ENCODE measurements around the gene NDUFV3. TPM values are rescaled to one million over a fixed set of nuclear protein-coding genes. Genes with fewer than 3 reads are reported as not detected.
"Not testable (repeated sequence)": the region's sequence is repeated elsewhere in the genome, so short reads cannot be mapped to it uniquely, and the experiment has no call there.

Gene NDUFV3
- total RNA-seq, 1 experiment from 2014 or later, result 29.8 TPM

- CTCF ChIA-PET, result interaction anchor here (0.6 kb wide), 1 partner anchor 71 kb away, joined by 3 read pairs; no protein-coding TSS in a partner anchor
- no peaks in the 10 kb centered on the region for H3K9me3 Mint-ChIP-seq (ENCODE audit: low read depth, unreplicated experiment)
- no peak for TF ChIP-seq CTCF (IDR thresholded peaks at IDR 0.05; ENCODE audit: unreplicated experiment)
- BruUV-seq (replicated peaks), result no TSS peak
- no peak overlapping the region for H3K27ac Mint-ChIP-seq (ENCODE audit: unreplicated experiment)
- H3K36me3 Mint-ChIP-seq (ENCODE audit: insufficient read depth, unreplicated experiment), result no peaks in the 10 kb centered on the region
- no peak overlapping the region for H3K4me3 Mint-ChIP-seq (ENCODE audit: low read depth, unreplicated experiment)
- H3K27me3 Mint-ChIP-seq (ENCODE audit: unreplicated experiment), result no peaks in the 10 kb centered on the region
- peaks cover 17% of the 10 kb centered on the region for H3K4me1 Mint-ChIP-seq (ENCODE audit: low read depth, unreplicated experiment)
- DNase-seq, result peak; percentile 39
- intact Hi-C loops (cut with micrococcal nuclease; ENCODE audit: unreplicated experiment), result no loop called here
Observed at GRCh38 chr21:42939582-42940413, 46.7 kb downstream of the NDUFV3 start.

GRCh38 chr21:42941696-42942085 lies 48.6 kb downstream of the NDUFV3 start:
- Mint-ChIP-seq H3K27me3 (ENCODE audit: unreplicated experiment) (no peaks in the 10 kb centered on the region), H3K27ac (ENCODE audit: unreplicated experiment) (no peak overlapping the region), H3K4me3 (ENCODE audit: low read depth, unreplicated experiment) (no peak overlapping the region), H3K36me3 (ENCODE audit: insufficient read depth, unreplicated experiment) (no peaks in the 10 kb centered on the region), H3K9me3 (ENCODE audit: low read depth, unreplicated experiment) (no peaks in the 10 kb centered on the region), H3K4me1 (ENCODE audit: low read depth, unreplicated experiment) (peaks cover 17% of the 10 kb centered on the region)
- CTCF ChIA-PET, result interaction anchor here (0.7 kb wide), 1 partner anchor 24 kb away, joined by 3 read pairs; no protein-coding TSS in a partner anchor
- no TSS peak for BruUV-seq (replicated peaks)
- TF ChIP-seq CTCF (IDR thresholded peaks at IDR 0.05; ENCODE audit: unreplicated experiment), result no peak
- intact Hi-C loops (cut with micrococcal nuclease; ENCODE audit: unreplicated experiment), result no loop called here
- no peak for DNase-seq

- DNase-seq, result no peak
- TF ChIP-seq CTCF (IDR thresholded peaks at IDR 0.05; ENCODE audit: unreplicated experiment), result no peak
- intact Hi-C loops (cut with micrococcal nuclease; ENCODE audit: unreplicated experiment), result no loop called here
- Mint-ChIP-seq H3K27ac (ENCODE audit: unreplicated experiment) (no peak overlapping the region), H3K9me3 (ENCODE audit: low read depth, unreplicated experiment) (no peaks in the 10 kb centered on the region), H3K4me3 (ENCODE audit: low read depth, unreplicated experiment) (no peak overlapping the region), H3K36me3 (ENCODE audit: insufficient read depth, unreplicated experiment) (no peaks in the 10 kb centered on the region), H3K4me1 (ENCODE audit: low read depth, unreplicated experiment) (peaks cover 17% of the 10 kb centered on the region), H3K27me3 (ENCODE audit: unreplicated experiment) (no peaks in the 10 kb centered on the region)
- CTCF ChIA-PET, result interaction anchor here (0.6 kb wide), 1 partner anchor 24 kb away, joined by 3 read pairs; no protein-coding TSS in a partner anchor
- no TSS peak for BruUV-seq (replicated peaks)
Observed at GRCh38 chr21:42942244-42942643, 49.1 kb downstream of the NDUFV3 start.

DNA sequence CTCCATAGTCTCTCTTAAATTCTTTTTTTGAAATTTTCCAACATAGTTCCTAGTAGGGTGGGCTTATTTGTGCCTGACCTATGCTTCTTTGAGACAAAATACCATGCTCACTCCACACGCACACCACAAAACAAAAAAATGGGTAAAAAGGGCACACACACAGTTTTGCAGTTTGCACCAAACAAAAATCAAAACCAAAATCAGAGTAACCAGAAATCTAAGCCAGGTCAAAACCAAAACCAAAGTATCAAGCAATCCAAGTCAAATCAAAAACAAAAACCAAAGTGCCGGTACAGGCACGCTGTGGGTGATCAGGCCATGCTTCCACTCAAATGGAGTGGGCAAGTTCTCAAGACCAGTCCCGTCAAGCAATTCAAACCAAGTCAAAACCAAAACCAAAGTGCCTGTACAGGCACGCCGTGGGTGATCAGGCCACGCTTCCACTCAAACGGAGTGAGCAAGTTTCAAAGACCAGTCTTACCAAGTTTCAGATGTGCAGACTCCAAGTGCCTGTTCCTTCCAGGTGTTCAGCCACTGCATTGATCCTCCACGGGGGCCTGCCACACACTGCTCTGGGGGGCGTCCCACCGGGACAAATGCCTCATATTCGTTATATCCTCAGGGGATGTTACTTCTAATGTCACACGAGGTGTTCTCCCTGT lies 56.1 kb downstream of the NDUFV3 start:
- H3K36me3 Mint-ChIP-seq (ENCODE audit: insufficient read depth, unreplicated experiment); intact Hi-C loops (cut with micrococcal nuclease; ENCODE audit: unreplicated experiment); H3K9me3 Mint-ChIP-seq (ENCODE audit: low read depth, unreplicated experiment); H3K27me3 Mint-ChIP-seq (ENCODE audit: unreplicated experiment); CTCF ChIA-PET; BruUV-seq (replicated peaks); H3K4me1 Mint-ChIP-seq (ENCODE audit: low read depth, unreplicated experiment); H3K4me3 Mint-ChIP-seq (ENCODE audit: low read depth, unreplicated experiment); H3K27ac Mint-ChIP-seq (ENCODE audit: unreplicated experiment); DNase-seq: not testable (repeated sequence)

DNA sequence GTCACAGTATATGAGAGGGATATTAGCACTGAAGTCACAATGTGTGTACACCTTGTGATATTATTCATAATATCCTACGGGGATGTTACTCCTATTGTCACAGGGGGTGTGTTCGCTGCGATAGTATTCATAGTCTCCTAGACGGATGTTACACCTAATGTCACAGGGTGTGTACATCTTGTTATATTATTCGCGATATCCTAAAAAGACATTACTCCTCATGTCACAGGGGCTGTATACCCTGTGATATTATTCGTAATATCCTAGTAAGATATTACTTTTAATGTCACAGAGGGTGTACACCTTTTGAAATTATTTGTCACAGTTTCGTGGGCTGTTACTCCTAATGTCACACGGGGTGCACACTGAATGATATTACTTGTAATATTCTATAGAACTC lies 58.1 kb downstream of the NDUFV3 start:
- BruUV-seq (replicated peaks); H3K36me3 Mint-ChIP-seq (ENCODE audit: insufficient read depth, unreplicated experiment); intact Hi-C loops (cut with micrococcal nuclease; ENCODE audit: unreplicated experiment); CTCF ChIA-PET; H3K27ac Mint-ChIP-seq (ENCODE audit: unreplicated experiment); H3K27me3 Mint-ChIP-seq (ENCODE audit: unreplicated experiment); DNase-seq; H3K9me3 Mint-ChIP-seq (ENCODE audit: low read depth, unreplicated experiment); H3K4me3 Mint-ChIP-seq (ENCODE audit: low read depth, unreplicated experiment): not testable (repeated sequence)
- H3K4me1 Mint-ChIP-seq (ENCODE audit: low read depth, unreplicated experiment), result peaks cover 16% of the 10 kb centered on the region

Data from Calu3 (cell line).